Measurements from ENCODE around the gene ZRANB3.
"Not testable (repeated sequence)": the region's sequence is repeated elsewhere in the genome, so short reads cannot be mapped to it uniquely, and the experiment has no call there.

Gene ZRANB3

GRCh38 chr2:135121016-135121657 lies 409.9 kb downstream of the ZRANB3 start:
- DNase-seq, result no peak

- no peak for DNase-seq
Observed at GRCh38 chr2:135119582-135119981, 411.4 kb downstream of the ZRANB3 start.

GRCh38 chr2:135113322-135113721 lies 417.7 kb downstream of the ZRANB3 start:
- no peak for DNase-seq

GRCh38 chr2:135105513-135106316 lies 425.3 kb downstream of the ZRANB3 start:
- not testable (repeated sequence) for DNase-seq

- DNase-seq, result no peak
Observed at GRCh38 chr2:135103843-135104242, 427.2 kb downstream of the ZRANB3 start.

GRCh38 chr2:135099802-135100483 lies 431.1 kb downstream of the ZRANB3 start:
- DNase-seq, result no peak

- DNase-seq, result no peak
Observed at GRCh38 chr2:135097532-135098231, 433.3 kb downstream of the ZRANB3 start.

GRCh38 chr2:135096665-135097446 lies 434.2 kb downstream of the ZRANB3 start:
- no peak for DNase-seq

- DNase-seq, result no peak
Observed at GRCh38 chr2:135095591-135095990, 435.4 kb downstream of the ZRANB3 start.

- DNase-seq, result no peak
Observed at GRCh38 chr2:135094508-135094907, 436.5 kb downstream of the ZRANB3 start.

GRCh38 chr2:135093670-135094330 lies 437.2 kb downstream of the ZRANB3 start:
- no peak for DNase-seq

- DNase-seq, result no peak
Observed at GRCh38 chr2:135093193-135093592, 437.8 kb downstream of the ZRANB3 start.

GRCh38 chr2:135091681-135092080 lies 439.3 kb downstream of the ZRANB3 start:
- DNase-seq, result no peak

GRCh38 chr2:135089597-135089996 lies 441.4 kb downstream of the ZRANB3 start:
- not testable (repeated sequence) for DNase-seq

Data from DMS79 (cell line).